ENCODE measurements around the gene MMP25.

- TF ChIP-seq, protein P1, sequence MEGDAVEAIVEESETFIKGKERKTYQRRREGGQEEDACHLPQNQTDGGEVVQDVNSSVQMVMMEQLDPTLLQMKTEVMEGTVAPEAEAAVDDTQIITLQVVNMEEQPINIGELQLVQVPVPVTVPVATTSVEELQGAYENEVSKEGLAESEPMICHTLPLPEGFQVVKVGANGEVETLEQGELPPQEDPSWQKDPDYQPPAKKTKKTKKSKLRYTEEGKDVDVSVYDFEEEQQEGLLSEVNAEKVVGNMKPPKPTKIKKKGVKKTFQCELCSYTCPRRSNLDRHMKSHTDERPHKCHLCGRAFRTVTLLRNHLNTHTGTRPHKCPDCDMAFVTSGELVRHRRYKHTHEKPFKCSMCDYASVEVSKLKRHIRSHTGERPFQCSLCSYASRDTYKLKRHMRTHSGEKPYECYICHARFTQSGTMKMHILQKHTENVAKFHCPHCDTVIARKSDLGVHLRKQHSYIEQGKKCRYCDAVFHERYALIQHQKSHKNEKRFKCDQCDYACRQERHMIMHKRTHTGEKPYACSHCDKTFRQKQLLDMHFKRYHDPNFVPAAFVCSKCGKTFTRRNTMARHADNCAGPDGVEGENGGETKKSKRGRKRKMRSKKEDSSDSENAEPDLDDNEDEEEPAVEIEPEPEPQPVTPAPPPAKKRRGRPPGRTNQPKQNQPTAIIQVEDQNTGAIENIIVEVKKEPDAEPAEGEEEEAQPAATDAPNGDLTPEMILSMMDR (conservative IDR thresholded peaks at IDR 0.05; ENCODE audit: low read length), result no peak
- no peak for TF ChIP-seq EZH2phosphoT487 (IDR thresholded peaks at IDR 0.05; ENCODE audit: borderline replicate concordance)
Measured at GRCh38 chr16:3013998-3014690, 32.2 kb upstream of the MMP25 start.
